NCI-H2081 (cell line): Measurements from ENCODE around the gene CD302.
"Not testable (repeated sequence)": the region's sequence is repeated elsewhere in the genome, so short reads cannot be mapped to it uniquely, and the experiment has no call there.

Experiments used
- DNase-seq, 2 experiments: peaks; one replicate each; lab custom pipeline; 2025; lab: John Stamatoyannopoulos, UW

The CD302 gene, protein sequence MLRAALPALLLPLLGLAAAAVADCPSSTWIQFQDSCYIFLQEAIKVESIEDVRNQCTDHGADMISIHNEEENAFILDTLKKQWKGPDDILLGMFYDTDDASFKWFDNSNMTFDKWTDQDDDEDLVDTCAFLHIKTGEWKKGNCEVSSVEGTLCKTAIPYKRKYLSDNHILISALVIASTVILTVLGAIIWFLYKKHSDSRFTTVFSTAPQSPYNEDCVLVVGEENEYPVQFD

DNA sequence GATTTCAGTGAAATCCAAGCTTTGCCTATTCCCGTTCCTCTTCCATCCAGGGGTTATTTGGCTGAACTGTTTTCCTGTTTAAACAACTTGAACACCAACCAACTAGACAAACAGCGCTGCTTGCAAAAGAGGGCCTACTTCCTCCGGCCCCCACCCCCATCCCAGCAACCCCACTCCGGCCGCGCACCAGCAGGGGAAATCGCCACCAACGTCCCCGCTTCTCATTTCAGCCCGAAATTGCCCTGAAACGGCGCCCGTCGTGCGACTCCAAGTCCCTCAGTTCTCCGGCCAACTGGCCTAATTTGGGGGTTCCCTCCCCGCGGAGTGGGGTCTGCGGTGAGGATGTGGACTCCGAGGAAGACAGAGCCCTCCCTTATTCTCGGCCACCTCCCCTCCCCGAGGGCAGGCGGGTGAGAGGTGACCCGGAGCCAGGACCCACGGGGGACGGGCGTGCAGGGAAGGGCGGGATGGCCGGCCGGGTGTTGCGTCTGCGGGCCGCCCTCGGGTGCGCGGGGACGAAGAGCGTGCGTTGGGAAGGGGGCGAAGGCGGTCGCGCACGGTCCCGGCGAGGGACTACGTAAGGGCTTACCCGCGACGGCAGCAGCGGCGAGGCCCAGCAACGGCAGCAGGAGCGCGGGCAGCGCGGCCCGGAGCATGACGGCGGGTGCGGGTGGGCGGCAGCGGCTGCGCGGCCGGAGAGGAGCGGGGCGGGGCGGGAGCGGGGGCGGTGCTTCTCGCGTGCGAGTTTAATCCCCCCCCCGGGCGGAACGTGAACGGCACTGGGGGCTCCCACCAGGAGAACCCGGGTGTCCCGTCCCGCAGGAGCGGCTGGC, at the start of gene CD302:
Gene CD302 (minus strand): TSS at position 666 of the 833 bp plus-strand sequence. CDS start 10 bp downstream, at position 656.
- peak; percentile 36 to 39 for DNase-seq

- DNase-seq: no peak
Observed at GRCh38 chr2:159846564-159846963, 48.6 kb upstream of the CD302 start.

- no peak for DNase-seq
Observed at GRCh38 chr2:159840616-159841015, 42.6 kb upstream of the CD302 start.

DNA sequence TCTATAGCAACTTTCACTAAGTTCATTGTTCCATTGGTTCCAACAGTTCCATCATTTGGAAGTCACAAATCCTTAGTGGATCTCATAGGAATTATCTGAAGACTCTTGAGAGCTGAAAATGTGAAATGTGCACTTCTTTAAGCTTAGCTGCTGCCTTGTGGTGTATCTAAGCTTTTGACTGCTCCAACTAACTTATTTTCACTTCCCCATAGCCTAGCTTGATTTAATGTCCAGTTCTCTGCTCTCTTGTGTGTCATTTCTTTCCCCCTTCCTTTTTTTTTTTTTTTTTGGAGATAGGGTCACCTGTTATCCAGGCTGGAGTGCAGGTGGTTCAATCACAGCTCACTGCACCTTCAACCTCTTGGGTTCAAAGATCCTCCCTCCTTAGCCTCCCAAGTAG, 34.9 kb upstream of the CD302 start:
- DNase-seq: no peak

- DNase-seq: no peak
Observed at GRCh38 chr2:159832026-159832425, 34.0 kb upstream of the CD302 start.

- no peak for DNase-seq
Observed at GRCh38 chr2:159829376-159829775, 31.4 kb upstream of the CD302 start.

GRCh38 chr2:159828738-159829137, 30.7 kb upstream of the CD302 start:
- DNase-seq: no peak

DNA sequence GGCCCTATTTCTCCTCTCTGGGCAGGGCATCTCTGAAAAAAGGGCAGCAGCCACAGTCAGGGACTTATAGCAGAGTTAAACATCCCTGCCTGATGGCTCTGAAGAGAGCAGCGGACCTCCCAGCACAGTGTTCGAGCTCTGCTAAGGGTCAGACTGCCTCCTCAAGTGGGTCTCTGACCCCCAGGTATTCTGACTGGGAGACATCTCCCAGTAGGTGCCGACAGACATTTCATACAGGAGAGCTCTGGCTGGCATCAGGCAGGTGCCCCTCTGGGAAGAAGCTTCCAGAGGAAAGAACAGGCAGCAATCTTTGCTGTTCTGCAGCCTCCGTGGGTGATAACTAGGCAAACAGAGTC, 24.4 kb upstream of the CD302 start:
- not testable (repeated sequence) for DNase-seq

- DNase-seq: not testable (repeated sequence)
Observed at GRCh38 chr2:159821775-159822477, 23.9 kb upstream of the CD302 start.

DNA sequence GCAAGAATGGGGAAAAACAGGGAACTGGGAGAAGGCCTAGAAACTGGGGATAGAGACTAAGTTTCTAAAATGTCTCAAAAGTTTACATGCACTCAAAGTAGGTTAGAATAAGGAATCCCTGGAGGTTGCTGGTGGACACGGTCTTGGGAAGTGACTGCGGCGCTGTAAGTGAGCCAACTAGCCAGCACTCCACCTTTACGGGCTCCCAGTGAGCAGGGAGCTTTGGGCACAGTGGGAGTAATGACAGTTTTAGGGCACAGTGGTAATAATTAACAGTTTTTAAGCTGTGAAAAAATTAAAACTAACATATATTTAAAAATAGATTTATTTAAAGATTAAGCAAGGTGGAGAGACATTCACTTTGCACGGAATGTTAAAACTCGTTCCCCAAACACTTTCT, 20.9 kb upstream of the CD302 start:
- no peak for DNase-seq

DNA sequence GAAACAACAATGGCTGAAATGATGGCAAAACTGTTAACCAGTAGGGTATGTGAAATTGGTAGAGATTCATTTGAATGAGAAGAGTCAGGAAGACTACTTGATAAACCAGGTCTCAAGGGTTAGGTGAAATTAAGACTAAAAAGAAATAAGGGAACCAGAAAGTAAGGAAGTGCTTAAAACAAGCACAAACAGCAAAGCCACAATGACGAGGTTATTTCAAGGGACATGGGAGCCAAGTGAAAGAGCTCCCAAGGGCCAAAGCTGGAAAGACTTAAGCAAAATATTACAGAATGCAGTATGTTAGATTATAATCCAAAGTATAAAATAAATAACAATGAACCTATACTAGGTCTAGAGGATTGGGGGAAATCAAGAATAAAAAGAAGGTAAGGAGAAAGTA, 19.3 kb upstream of the CD302 start:
- DNase-seq: no peak

GRCh38 chr2:159811232-159811631, 13.2 kb upstream of the CD302 start:
- no peak for DNase-seq

GRCh38 chr2:159808032-159808425, 10.0 kb upstream of the CD302 start:
- no peak for DNase-seq

- peak; percentile 33 to 66 for DNase-seq
Observed at GRCh38 chr2:159807183-159808031, 9.4 kb upstream of the CD302 start.

- no peak for DNase-seq
Observed at GRCh38 chr2:159804941-159805340, 6.9 kb upstream of the CD302 start.

- no peak for DNase-seq
Observed at GRCh38 chr2:159803235-159803962, 5.4 kb upstream of the CD302 start.

DNA sequence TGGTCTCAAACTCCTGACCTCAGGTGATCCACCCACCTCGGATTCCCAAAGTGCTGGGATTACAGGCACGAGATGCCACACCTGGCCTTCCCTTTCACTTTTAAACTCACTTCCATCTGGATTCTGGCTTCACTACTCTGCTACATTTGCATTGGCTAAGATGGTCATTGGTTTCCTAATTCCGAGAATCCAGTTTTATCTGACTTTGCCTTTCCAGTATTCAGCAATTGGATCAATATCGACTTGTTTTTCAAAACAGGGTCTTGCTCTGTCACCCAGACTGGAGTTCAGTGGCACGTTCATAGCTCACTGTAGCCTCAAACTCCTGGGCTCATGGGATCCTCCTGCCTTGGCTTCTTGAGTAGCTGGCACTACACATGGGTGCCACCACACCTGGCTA, 4.7 kb upstream of the CD302 start:
- DNase-seq: no peak

GRCh38 chr2:159799833-159800232, 1.8 kb upstream of the CD302 start:
- no peak for DNase-seq

DNA sequence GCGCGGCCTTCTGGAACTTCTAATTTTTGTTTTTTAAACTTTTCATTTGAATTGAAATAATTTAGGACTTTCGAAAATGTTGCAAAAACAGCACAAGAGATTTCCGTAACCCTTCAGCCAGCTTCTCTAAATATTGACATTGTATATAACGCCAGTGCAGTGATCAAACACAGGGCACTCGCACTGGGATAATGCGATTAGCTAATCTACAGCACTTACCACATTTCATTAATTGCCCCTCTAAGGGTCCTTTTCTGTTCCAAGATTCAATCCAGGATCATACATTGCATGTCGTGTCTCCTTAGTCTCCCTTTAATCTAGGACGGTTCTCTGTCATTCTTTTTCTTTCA, 343 bp upstream of the CD302 start:
- peak in 1 of 2 experiments; percentile 31 for DNase-seq

DNA sequence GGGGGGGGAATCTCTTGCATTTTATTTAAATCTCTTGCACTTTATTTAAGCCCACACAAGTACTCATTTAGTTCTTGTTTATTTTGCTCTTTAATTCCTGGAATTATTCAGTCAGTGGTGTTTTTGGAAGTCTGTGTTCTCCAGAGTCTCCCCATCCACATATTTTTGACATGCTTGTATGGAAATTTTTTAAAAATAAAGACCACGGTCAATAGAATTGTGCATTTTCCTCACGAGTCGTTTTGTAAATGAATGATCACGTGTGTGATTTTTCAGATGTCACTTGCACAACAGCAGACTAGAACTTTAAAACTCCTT, 824 bp downstream of the CD302 start:
- DNase-seq: no peak

GRCh38 chr2:159795841-159796690, 1.9 kb downstream of the CD302 start:
- no peak for DNase-seq
